Measurements from ENCODE around the gene GUCY1B1.
A peak's percentile ranks its signal among the peaks of the same experiment; 100 is the strongest.

GUCY1B1 gene

DNA sequence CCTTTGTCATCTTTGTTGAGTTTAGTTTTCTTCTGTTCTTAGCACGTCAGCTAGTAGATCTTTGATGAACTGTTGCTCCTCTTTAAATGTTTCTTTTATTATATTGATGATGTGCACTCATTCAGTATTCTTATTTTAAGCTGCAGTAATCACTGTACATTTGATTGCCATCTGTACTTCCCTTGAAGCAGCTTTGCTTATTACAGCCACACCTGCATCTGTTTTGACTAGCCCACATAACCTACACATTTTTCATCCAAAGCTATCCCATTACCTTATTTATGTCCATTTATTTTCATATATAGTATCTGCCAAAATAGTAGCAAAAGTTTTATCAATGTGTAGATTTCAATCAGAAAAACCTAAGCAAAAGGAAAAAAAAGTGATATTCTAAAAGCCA is 23.9 kb upstream of the GUCY1B1 start:
- Histone ChIP-seq H3K9ac (no peak overlapping the region), H3K27ac (no peak overlapping the region), H4K20me1 (no peaks in the 10 kb centered on the region), H3K9me3 (replicated peaks in 1 of 11) (no peaks in the 10 kb centered on the region), H3K4me2 (no peak overlapping the region), H3K27me3 (no peaks in the 10 kb centered on the region), H3K4me1 (no peaks in the 10 kb centered on the region), H3K4me3 (no peak overlapping the region), H3K36me3 (no peaks in the 10 kb centered on the region)
- TF ChIP-seq Cebpa-rat (IDR thresholded peaks at IDR 0.05): no peak

DNA sequence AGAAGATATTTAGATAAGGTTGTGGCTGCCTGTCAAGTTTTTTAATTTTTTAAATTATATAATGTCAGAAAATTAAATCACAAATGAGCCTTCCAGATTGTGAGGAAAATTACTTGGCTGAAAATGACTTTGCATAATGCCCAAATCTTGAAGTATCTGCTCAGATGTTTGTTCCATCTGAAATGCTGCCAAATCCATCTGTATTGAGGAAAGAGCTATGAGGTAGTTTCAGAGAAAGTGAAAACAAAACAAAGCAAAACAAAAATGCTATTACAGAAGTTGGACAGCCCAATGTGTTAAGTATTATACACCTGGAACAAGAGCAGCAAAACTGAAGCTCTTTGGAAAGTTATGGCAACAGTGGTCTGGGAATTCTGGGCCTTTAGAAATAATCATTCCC is 23.3 kb upstream of the GUCY1B1 start:
- H3K4me1 ChIP-seq: no peaks in the 10 kb centered on the region
- no peaks in the 10 kb centered on the region for H3K27me3 ChIP-seq
- H3K27ac ChIP-seq: no peak overlapping the region
- H3K4me2 ChIP-seq: no peak overlapping the region
- no peaks in the 10 kb centered on the region for H4K20me1 ChIP-seq
- H3K36me3 ChIP-seq: no peaks in the 10 kb centered on the region
- TF ChIP-seq Cebpa-rat (IDR thresholded peaks at IDR 0.05): no peak
- no peak overlapping the region for H3K4me3 ChIP-seq
- H3K9ac ChIP-seq: no peak overlapping the region
- H3K9me3 ChIP-seq (replicated peaks in 1 of 11): no peaks in the 10 kb centered on the region

DNA sequence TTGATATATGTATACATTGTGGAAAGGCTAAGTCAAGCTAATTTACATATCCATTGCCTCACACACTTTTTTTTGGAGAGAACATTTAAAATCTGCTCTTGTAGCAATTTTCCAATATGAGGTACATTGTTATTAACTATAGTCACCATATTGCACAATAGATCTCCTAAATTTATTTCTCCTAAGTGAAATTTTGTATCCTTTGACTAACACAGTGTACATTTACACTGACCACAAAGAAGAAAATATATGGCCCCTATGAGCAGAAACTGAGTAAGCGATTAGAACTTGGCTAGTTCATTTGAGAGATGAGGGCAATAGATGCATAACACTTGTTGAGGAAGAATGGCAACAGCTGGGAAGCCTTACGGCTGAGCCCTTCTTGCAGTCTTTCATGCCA is 20.3 kb upstream of the GUCY1B1 start:
- TF ChIP-seq Cebpa-rat (IDR thresholded peaks at IDR 0.05): no peak
- no peak overlapping the region for H3K4me3 ChIP-seq

GRCh38 chr4:155741546-155741945 is 17.3 kb upstream of the GUCY1B1 start:
- Histone ChIP-seq H3K9ac (no peak overlapping the region), H3K9me3 (replicated peaks in 1 of 11) (no peaks in the 10 kb centered on the region), H3K4me1 (no peaks in the 10 kb centered on the region), H3K4me3 (no peak overlapping the region), H3K27ac (no peak overlapping the region), H3K36me3 (no peaks in the 10 kb centered on the region), H3K4me2 (no peak overlapping the region), H4K20me1 (no peaks in the 10 kb centered on the region), H3K27me3 (no peaks in the 10 kb centered on the region)
- no peak for TF ChIP-seq Cebpa-rat (IDR thresholded peaks at IDR 0.05)

More for the DNA sequence above, 20.3 kb upstream of the GUCY1B1 start:
- Histone ChIP-seq H3K27me3 (no peaks in the 10 kb centered on the region), H3K27ac (no peak overlapping the region), H3K9me3 (replicated peaks in 1 of 11) (no peaks in the 10 kb centered on the region), H3K4me1 (no peaks in the 10 kb centered on the region), H3K4me2 (no peak overlapping the region), H4K20me1 (no peaks in the 10 kb centered on the region), H3K9ac (no peak overlapping the region), H3K36me3 (no peaks in the 10 kb centered on the region)

- Histone ChIP-seq H3K4me2 (no peak overlapping the region), H3K4me1 (no peaks in the 10 kb centered on the region), H3K27ac (no peak overlapping the region), H3K9ac (no peak overlapping the region), H3K4me3 (no peak overlapping the region), H3K9me3 (replicated peaks in 1 of 11) (no peaks in the 10 kb centered on the region), H3K27me3 (no peaks in the 10 kb centered on the region), H4K20me1 (no peaks in the 10 kb centered on the region), H3K36me3 (no peaks in the 10 kb centered on the region)
- no peak for TF ChIP-seq Cebpa-rat (IDR thresholded peaks at IDR 0.05)
These were observed 16.4 kb upstream of the GUCY1B1 start for GRCh38 chr4:155742310-155743015.

DNA sequence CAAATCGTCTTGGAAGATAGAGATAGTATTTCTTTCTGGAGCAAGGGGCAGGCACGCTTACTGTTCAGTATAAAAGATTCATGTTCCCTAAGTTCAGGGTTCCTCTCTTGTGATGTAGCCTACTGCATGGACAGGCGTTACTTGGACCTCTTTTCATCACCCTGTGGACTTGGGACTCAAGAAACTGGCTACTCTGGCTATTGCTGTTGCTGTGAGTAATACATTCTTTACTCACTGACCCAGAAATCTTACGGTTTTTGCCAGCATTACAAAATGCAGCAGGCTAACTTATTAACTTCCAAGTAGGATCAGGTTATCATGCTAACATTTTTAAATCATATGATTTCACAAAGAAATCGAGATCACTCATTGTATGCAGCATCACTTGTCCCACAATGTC is 12.8 kb upstream of the GUCY1B1 start:
- no peak overlapping the region for H3K27ac ChIP-seq
- no peaks in the 10 kb centered on the region for H3K4me1 ChIP-seq
- no peak overlapping the region for H3K9ac ChIP-seq
- H3K4me2 ChIP-seq: no peak overlapping the region
- no peaks in the 10 kb centered on the region for H3K9me3 ChIP-seq (replicated peaks in 1 of 11)
- H3K36me3 ChIP-seq: no peaks in the 10 kb centered on the region
- no peak overlapping the region for H3K4me3 ChIP-seq
- no peaks in the 10 kb centered on the region for H4K20me1 ChIP-seq
- no peaks in the 10 kb centered on the region for H3K27me3 ChIP-seq
- no peak for TF ChIP-seq Cebpa-rat (IDR thresholded peaks at IDR 0.05)

GRCh38 chr4:155748039-155748438 is 10.8 kb upstream of the GUCY1B1 start:
- H3K4me1 ChIP-seq: no peaks in the 10 kb centered on the region
- H3K9ac ChIP-seq: no peak overlapping the region

DNA sequence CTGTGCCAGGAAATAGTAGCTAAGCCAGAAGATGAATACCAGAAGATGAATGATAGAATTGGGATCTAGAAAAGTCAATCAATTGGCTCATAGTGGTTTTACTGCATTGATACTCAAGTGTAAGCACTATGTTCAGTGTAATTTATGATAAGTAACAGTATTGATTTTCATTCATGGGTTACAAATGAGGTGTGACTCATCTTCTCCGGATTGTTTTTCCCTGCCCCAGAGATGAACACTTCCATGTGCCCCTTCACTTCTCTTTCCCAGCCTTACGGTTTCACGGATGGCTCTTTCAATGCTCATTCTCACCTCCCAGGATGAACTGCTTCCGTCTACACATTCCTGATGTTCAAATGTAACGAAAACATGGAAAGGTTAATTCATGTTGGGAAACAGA is 9.8 kb upstream of the GUCY1B1 start:
- no peak for TF ChIP-seq Cebpa-rat (IDR thresholded peaks at IDR 0.05)
- Histone ChIP-seq H3K4me2 (no peak overlapping the region), H3K36me3 (no peaks in the 10 kb centered on the region), H3K27me3 (no peaks in the 10 kb centered on the region), H3K4me1 (no peaks in the 10 kb centered on the region), H3K9ac (no peak overlapping the region), H3K9me3 (replicated peaks in 1 of 11) (no peaks in the 10 kb centered on the region), H3K4me3 (no peak overlapping the region), H4K20me1 (no peaks in the 10 kb centered on the region), H3K27ac (no peak overlapping the region)

More at GRCh38 chr4:155748039-155748438, 10.8 kb upstream of the GUCY1B1 start:
- Histone ChIP-seq H3K9me3 (replicated peaks in 1 of 11) (no peaks in the 10 kb centered on the region), H3K4me2 (no peak overlapping the region), H4K20me1 (no peaks in the 10 kb centered on the region), H3K27ac (no peak overlapping the region), H3K27me3 (no peaks in the 10 kb centered on the region), H3K4me3 (no peak overlapping the region), H3K36me3 (no peaks in the 10 kb centered on the region)
- no peak for TF ChIP-seq Cebpa-rat (IDR thresholded peaks at IDR 0.05)

DNA sequence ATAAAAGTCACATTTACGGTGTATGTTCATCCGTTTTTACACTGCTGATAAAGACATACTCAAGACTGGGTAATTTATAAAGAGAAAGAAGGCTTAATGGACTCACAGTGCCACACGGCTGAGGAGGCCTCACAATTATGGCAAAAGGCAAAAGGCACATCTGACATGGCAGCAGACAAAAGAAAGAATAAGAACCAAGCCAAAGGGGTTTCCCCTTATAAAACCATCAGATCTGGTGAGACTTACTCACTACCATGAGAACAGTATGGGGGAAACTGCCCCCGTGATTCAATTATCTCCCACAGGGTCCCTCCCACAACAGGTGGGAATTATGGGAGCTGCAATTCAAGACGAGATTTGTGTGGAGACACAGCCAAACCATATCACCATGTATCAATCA is 7.3 kb upstream of the GUCY1B1 start:
- Histone ChIP-seq H3K36me3 (no peaks in the 10 kb centered on the region), H3K9me3 (replicated peaks in 1 of 11) (no peaks in the 10 kb centered on the region), H3K4me2 (no peak overlapping the region), H3K4me3 (no peak overlapping the region), H3K9ac (no peak overlapping the region), H4K20me1 (no peaks in the 10 kb centered on the region), H3K27ac (no peak overlapping the region), H3K27me3 (no peaks in the 10 kb centered on the region), H3K4me1 (no peaks in the 10 kb centered on the region)
- no peak for TF ChIP-seq Cebpa-rat (IDR thresholded peaks at IDR 0.05)

DNA sequence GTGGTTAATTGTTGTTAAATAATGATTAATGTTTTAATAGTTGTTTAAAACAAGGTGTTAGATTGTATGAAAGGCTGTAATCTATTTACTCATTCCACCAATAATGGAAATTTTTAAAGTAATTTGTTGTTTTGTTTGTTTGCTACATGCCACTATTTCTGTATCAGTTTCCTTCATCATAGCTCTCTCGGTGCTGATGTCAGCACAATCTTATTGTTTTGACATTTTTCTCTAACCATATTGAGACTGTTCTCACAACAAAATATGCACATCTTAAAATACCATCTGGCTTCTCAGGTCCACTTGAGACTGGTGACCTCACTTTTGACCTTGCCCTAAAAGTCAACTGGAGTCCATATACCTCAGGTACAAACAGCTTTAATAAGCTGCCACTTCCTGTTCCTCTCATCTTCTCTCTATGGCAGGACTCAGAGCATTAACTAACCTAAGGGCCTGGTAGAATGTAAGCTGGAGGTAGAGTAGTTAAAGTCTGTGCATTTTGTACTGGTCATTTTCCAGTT is 1.0 kb upstream of the GUCY1B1 start:
- Histone ChIP-seq H3K9ac (no peak overlapping the region), H3K9me3 (replicated peaks in 1 of 11) (no peaks in the 10 kb centered on the region), H3K36me3 (no peaks in the 10 kb centered on the region), H3K4me3 (no peak overlapping the region), H3K27me3 (peaks cover 16 to 29% (median 26%) of the 10 kb centered on the region in 11 experiments), H3K4me2 (0 out of 22 replicates have a peak overlapping the region, but pooled peaks of 1 of the 11 experiments have one; percentile 100), H4K20me1 (no peaks in the 10 kb centered on the region), H3K4me1 (peaks cover 0 to 17% (median 6%) of the 10 kb centered on the region in 10 experiments; a peak in 9 of 20 replicates), H3K27ac (no peak overlapping the region)
- TF ChIP-seq Cebpa-rat (IDR thresholded peaks at IDR 0.05): no peak
